ENCODE data around the gene CRYGB.

Gene CRYGB

DNA sequence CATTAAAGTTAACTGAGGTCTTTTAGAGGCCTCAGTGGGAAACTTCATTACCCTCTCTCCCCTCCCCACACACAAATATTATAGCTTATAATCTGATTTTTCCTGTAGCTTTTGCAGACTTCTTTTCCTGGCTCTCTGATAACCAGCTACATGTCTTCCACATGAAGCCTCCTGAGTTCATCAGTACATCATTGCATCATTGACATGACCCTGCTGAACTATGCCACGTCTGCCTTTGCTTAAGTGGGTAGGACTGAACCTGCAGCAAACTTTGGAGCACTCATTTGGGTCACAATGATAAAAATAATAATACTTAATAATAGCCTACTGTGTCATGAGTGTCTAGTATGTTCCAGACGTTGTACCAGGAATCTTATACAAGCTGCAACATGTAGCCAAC is 10.5 kb upstream of the CRYGB start:
- no peaks in the 10 kb centered on the region for H3K36me3 ChIP-seq (replicated peaks; ENCODE audit: insufficient read depth, low read length)
- H3K9ac ChIP-seq (ENCODE audit: low read length): no peak overlapping the region
- no peak overlapping the region for H2AFZ ChIP-seq (ENCODE audit: low read length)
- no peaks in the 10 kb centered on the region for H3K9me2 ChIP-seq (replicated peaks; ENCODE audit: insufficient read depth, low read length)
- TF ChIP-seq, protein P1, sequence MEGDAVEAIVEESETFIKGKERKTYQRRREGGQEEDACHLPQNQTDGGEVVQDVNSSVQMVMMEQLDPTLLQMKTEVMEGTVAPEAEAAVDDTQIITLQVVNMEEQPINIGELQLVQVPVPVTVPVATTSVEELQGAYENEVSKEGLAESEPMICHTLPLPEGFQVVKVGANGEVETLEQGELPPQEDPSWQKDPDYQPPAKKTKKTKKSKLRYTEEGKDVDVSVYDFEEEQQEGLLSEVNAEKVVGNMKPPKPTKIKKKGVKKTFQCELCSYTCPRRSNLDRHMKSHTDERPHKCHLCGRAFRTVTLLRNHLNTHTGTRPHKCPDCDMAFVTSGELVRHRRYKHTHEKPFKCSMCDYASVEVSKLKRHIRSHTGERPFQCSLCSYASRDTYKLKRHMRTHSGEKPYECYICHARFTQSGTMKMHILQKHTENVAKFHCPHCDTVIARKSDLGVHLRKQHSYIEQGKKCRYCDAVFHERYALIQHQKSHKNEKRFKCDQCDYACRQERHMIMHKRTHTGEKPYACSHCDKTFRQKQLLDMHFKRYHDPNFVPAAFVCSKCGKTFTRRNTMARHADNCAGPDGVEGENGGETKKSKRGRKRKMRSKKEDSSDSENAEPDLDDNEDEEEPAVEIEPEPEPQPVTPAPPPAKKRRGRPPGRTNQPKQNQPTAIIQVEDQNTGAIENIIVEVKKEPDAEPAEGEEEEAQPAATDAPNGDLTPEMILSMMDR (IDR thresholded peaks at IDR 0.05; ENCODE audit: low read length): no peak
- TF ChIP-seq EZH2phosphoT487 (IDR thresholded peaks at IDR 0.05; ENCODE audit: low read length) (no peak), EZH2 (optimal IDR thresholded peaks at IDR 0.05; ENCODE audit: low read depth, low read length) (no peak)
- no peak overlapping the region for H3K4me3 ChIP-seq (ENCODE audit: low read length)
- H3K27ac ChIP-seq (ENCODE audit: low read length): no peak overlapping the region
- H3K79me2 ChIP-seq (ENCODE audit: low read length): no peaks in the 10 kb centered on the region
- H3F3A ChIP-seq (ENCODE audit: insufficient read depth, low read length): no peaks in the 10 kb centered on the region
- H4K20me1 ChIP-seq (ENCODE audit: insufficient read depth, low read length): no peaks in the 10 kb centered on the region
- H3K4me2 ChIP-seq (ENCODE audit: low read depth, low read length): no peak overlapping the region
- H3K9me3 ChIP-seq (replicated peaks; ENCODE audit: insufficient read depth, low read length): no peaks in the 10 kb centered on the region
- no peaks in the 10 kb centered on the region for H3K27me3 ChIP-seq (replicated peaks; ENCODE audit: insufficient read depth, low read length)
- no peaks in the 10 kb centered on the region for H3K4me1 ChIP-seq (ENCODE audit: low read length)
- DNase-seq: no peak

DNA sequence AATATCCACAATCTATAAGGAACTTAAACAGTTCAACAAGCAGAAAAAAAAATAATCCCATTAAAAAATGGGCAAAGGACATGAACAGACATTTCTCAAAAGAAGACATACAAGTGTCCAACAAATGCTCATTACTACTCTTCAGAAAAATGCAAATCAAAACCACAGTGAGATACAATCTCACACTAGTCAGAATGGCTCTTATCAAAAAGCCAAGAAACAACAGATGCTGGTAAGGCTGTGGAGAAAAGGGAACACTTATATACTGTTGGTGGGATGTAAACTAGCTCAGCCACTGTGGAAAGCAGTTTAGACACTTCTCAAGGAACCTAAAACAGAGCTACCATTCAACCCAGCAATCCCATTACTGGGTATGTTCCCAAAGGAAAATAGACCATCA is 7.2 kb upstream of the CRYGB start:
- no peaks in the 10 kb centered on the region for H3K36me3 ChIP-seq (replicated peaks; ENCODE audit: insufficient read depth, low read length)

DNA sequence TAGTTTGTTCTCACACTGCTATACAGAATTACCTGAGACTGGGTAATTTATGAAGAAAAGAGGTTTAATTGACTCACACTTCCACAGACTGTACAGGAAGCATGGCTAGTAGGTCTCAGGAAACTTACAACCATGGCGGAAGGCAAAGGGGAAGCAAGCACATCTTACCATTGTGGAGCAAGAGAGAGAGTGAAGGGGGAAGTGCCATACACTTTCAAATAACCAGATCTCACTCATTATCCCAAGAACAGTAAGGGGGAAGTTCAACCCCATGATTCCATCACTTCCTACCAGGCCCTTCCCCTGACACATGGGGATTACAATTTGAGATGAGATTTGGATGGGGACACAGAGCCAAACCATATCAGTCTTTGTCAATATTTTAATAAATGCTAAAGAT is 5.0 kb upstream of the CRYGB start:
- DNase-seq: no peak
- H3K4me2 ChIP-seq (ENCODE audit: low read depth, low read length): no peak overlapping the region
- H3K9ac ChIP-seq (ENCODE audit: low read length): no peak overlapping the region
- H3K27me3 ChIP-seq (replicated peaks; ENCODE audit: insufficient read depth, low read length): no peaks in the 10 kb centered on the region
- no peaks in the 10 kb centered on the region for H4K20me1 ChIP-seq (ENCODE audit: insufficient read depth, low read length)
- no peak overlapping the region for H3K4me3 ChIP-seq (ENCODE audit: low read length)
- H2AFZ ChIP-seq (ENCODE audit: low read length): no peak overlapping the region
- H3K9me3 ChIP-seq (replicated peaks; ENCODE audit: insufficient read depth, low read length): no peaks in the 10 kb centered on the region
- TF ChIP-seq EZH2phosphoT487 (IDR thresholded peaks at IDR 0.05; ENCODE audit: low read length) (no peak), EZH2 (optimal IDR thresholded peaks at IDR 0.05; ENCODE audit: low read depth, low read length) (no peak)
- TF ChIP-seq, protein P1 (IDR thresholded peaks at IDR 0.05; ENCODE audit: low read length): no peak
- no peaks in the 10 kb centered on the region for H3F3A ChIP-seq (ENCODE audit: insufficient read depth, low read length)
- no peaks in the 10 kb centered on the region for H3K79me2 ChIP-seq (ENCODE audit: low read length)
- no peaks in the 10 kb centered on the region for H3K36me3 ChIP-seq (replicated peaks; ENCODE audit: insufficient read depth, low read length)
- H3K27ac ChIP-seq (ENCODE audit: low read length): no peak overlapping the region
- no peaks in the 10 kb centered on the region for H3K4me1 ChIP-seq (ENCODE audit: low read length)
- no peaks in the 10 kb centered on the region for H3K9me2 ChIP-seq (replicated peaks; ENCODE audit: insufficient read depth, low read length)

More for the DNA sequence above, 7.2 kb upstream of the CRYGB start:
- Histone ChIP-seq H3K4me1 (ENCODE audit: low read length) (no peaks in the 10 kb centered on the region), H3K27ac (ENCODE audit: low read length) (no peak overlapping the region), H2AFZ (ENCODE audit: low read length) (no peak overlapping the region), H4K20me1 (ENCODE audit: insufficient read depth, low read length) (no peaks in the 10 kb centered on the region), H3K4me2 (ENCODE audit: low read depth, low read length) (no peak overlapping the region), H3K9me3 (replicated peaks; ENCODE audit: insufficient read depth, low read length) (no peaks in the 10 kb centered on the region), H3K27me3 (replicated peaks; ENCODE audit: insufficient read depth, low read length) (no peaks in the 10 kb centered on the region), H3K79me2 (ENCODE audit: low read length) (no peaks in the 10 kb centered on the region), H3K4me3 (ENCODE audit: low read length) (no peak overlapping the region), H3K9ac (ENCODE audit: low read length) (no peak overlapping the region), H3K9me2 (replicated peaks; ENCODE audit: insufficient read depth, low read length) (no peaks in the 10 kb centered on the region), H3F3A (ENCODE audit: insufficient read depth, low read length) (no peaks in the 10 kb centered on the region)
- TF ChIP-seq, protein P1 (IDR thresholded peaks at IDR 0.05; ENCODE audit: low read length): no peak
- TF ChIP-seq EZH2phosphoT487 (IDR thresholded peaks at IDR 0.05; ENCODE audit: low read length) (no peak), EZH2 (optimal IDR thresholded peaks at IDR 0.05; ENCODE audit: low read depth, low read length) (no peak)
- no peak for DNase-seq

Measured in MM.1S (cell line).